Right lobe of liver (tissue), 4 donors: ENCODE results near the gene ADAM8.
A peak's percentile ranks its signal among the peaks of the same experiment; 100 is the strongest.

ENCODE experiments used
- POLR2A ChIP-seq: fragments of 450-650 bp; IDR thresholded peaks from one replicate; pipeline ENCODE4 v1.6.1; 2017; ENCODE audit warnings: antibody characterized with exemption, mild to moderate bottlenecking
- TF ChIP-seq, protein P1 (sequence below), 4 donors: fragments of 200-600 bp in 3 of 4; fragments of 450-650 bp in 1 of 4; IDR thresholded peaks; one replicate each; pipeline versions ENCODE4 v1.5.1 to v1.8.0; 2016 to 2022; ENCODE audit warnings: antibody characterized with exemption in 4 of 4, mild to moderate bottlenecking in 2 of 4
- donor health status: DM: no; HTN: no; CAD: no.
- donor health status: DM: no; HTN: no; CAD: no.
- donor health status: DM: no; HTN: yes; CAD: no.

DNA sequence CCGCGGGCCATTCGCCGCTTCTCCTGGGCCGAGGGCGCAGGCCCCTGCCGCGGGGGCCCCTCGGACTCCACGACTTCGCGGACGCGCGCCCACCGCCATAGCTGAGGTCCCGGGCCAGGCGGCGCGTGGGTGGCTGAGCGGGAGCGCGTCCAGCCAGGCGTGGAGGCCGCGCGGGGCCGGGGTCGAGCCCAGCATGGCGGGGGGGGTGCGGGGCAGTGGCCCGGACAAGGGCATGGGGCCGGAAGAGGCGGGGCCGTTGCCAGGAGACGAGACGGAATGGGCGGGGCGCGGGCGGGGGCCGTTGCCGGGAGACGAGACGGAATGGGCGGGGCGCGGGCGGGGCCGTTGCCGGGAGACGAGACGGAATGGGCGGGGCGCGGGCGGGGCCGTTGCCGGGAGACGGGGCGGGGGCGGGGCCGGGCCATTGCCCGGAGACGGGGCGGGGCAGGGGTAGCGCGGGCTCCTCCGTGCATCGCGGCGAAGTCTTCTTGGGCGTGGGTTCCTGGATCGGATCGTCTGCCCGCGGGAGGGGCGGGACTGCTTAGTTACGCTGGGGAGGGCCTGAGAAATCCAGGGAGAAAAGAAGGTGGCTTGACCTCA lies 14.8 kb downstream of the ADAM8 start:
- TF ChIP-seq, protein P1, sequence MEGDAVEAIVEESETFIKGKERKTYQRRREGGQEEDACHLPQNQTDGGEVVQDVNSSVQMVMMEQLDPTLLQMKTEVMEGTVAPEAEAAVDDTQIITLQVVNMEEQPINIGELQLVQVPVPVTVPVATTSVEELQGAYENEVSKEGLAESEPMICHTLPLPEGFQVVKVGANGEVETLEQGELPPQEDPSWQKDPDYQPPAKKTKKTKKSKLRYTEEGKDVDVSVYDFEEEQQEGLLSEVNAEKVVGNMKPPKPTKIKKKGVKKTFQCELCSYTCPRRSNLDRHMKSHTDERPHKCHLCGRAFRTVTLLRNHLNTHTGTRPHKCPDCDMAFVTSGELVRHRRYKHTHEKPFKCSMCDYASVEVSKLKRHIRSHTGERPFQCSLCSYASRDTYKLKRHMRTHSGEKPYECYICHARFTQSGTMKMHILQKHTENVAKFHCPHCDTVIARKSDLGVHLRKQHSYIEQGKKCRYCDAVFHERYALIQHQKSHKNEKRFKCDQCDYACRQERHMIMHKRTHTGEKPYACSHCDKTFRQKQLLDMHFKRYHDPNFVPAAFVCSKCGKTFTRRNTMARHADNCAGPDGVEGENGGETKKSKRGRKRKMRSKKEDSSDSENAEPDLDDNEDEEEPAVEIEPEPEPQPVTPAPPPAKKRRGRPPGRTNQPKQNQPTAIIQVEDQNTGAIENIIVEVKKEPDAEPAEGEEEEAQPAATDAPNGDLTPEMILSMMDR (IDR thresholded peaks at IDR 0.05) = no peak
- peak; percentile 46 for TF ChIP-seq POLR2A
